Neural progenitor cell (in vitro differentiated cells): ENCODE results near the gene CYB561. TPM values are rescaled to one million over a fixed set of nuclear protein-coding genes. Genes with fewer than 3 reads are reported as not detected.
A peak's percentile ranks its signal among the peaks of the same experiment; 100 is the strongest.

Source experiments
- DNase-seq: peaks from one replicate; pipeline ENCODE4 v3.0.0-alpha.2; 2016; ENCODE audit warnings: low spot score
- H2AFZ ChIP-seq: fragments of 200-600 bp; sonication (generic); replicated peaks from 2 replicates; pipeline ENCODE4 v1.6.1; 2016; ENCODE audit warnings: antibody characterized with exemption
- H3F3A ChIP-seq: fragments of 200-600 bp; sonication (generic); 2 replicates; pipeline ENCODE4 v1.6.1; 2016; ENCODE audit warnings: antibody characterized with exemption, low read depth
- H3K27ac ChIP-seq: fragments of 200-600 bp; sonication (generic); 2 replicates; pipeline ENCODE4 v1.5.1; 2016; ENCODE audit warnings: mild to moderate bottlenecking
- H3K27me3 ChIP-seq: fragments of 200-600 bp; sonication (generic); 2 replicates; pipeline ENCODE4 v1.6.1; 2016; ENCODE audit warnings: mild to moderate bottlenecking, moderate library complexity
- H3K36me3 ChIP-seq: fragments of 200-600 bp; sonication (generic); 2 replicates; pipeline ENCODE4 v1.5.1; 2016
- H3K4me1 ChIP-seq: fragments of 200-600 bp; sonication (generic); 2 replicates; pipeline ENCODE4 v1.6.1; 2016; ENCODE audit warnings: mixed run types
- H3K4me2 ChIP-seq: fragments of 200-600 bp; sonication (generic); 2 replicates; pipeline ENCODE4 v1.6.1; 2016
- H3K4me3 ChIP-seq: fragments of 200-600 bp; sonication (generic); 2 replicates; pipeline ENCODE4 v1.5.1; 2016
- H3K79me2 ChIP-seq: fragments of 200-600 bp; sonication (generic); 2 replicates; pipeline ENCODE4 v1.6.1; 2016; ENCODE audit warnings: low read depth
- H3K9ac ChIP-seq: fragments of 200-600 bp; sonication (generic); 2 replicates; pipeline ENCODE4 v1.6.1; 2016
- H3K9me3 ChIP-seq: fragments of 200-600 bp; sonication (generic); 2 replicates; pipeline ENCODE4 v1.5.1; 2016; ENCODE audit warnings: low read depth
- H4K20me1 ChIP-seq: fragments of 200-600 bp; sonication (generic); 2 replicates; pipeline ENCODE4 v1.6.1; 2016; ENCODE audit warnings: low read depth
- H3K27ac Mint-ChIP-seq: 3 replicates; pipeline ENCODE4 v1.8.0; 2021; ENCODE audit warnings: mixed read lengths
- H3K27me3 Mint-ChIP-seq: 2 replicates; pipeline ENCODE4 v1.8.0; 2022; ENCODE audit warnings: low read depth, mild to moderate bottlenecking, inconsistent platforms, moderate library complexity, mixed read lengths; ENCODE audit not compliant: insufficient read depth
- H3K36me3 Mint-ChIP-seq: 3 replicates; pipeline ENCODE4 v1.8.0; 2021; ENCODE audit warnings: mixed read lengths
- H3K4me1 Mint-ChIP-seq: 3 replicates; pipeline ENCODE4 v1.8.0; 2021; ENCODE audit warnings: mixed read lengths
- H3K4me3 Mint-ChIP-seq: 3 replicates; pipeline ENCODE4 v1.8.0; 2021; ENCODE audit warnings: mild to moderate bottlenecking, moderate library complexity, mixed read lengths
- H3K9me3 Mint-ChIP-seq: 3 replicates; pipeline ENCODE4 v1.8.0; 2020; ENCODE audit warnings: mixed read lengths
- CTCF ChIP-seq: fragments of 200-600 bp; sonication (generic); IDR thresholded peaks from 2 replicates; pipeline ENCODE4 v1.5.1; 2017; ENCODE audit warnings: antibody characterized with exemption, mild to moderate bottlenecking
- EZH2 ChIP-seq: fragments of 200-600 bp; sonication (generic); IDR thresholded peaks from 2 replicates; pipeline ENCODE4 v1.6.1; 2017; ENCODE audit warnings: antibody characterized with exemption, mild to moderate bottlenecking, moderate library complexity
- EZH2phosphoT487 ChIP-seq: fragments of 200-600 bp; sonication (generic); IDR thresholded peaks from 2 replicates; pipeline ENCODE4 v1.6.1; 2017; ENCODE audit warnings: antibody characterized with exemption
- total RNA-seq: library from RNA; depleted of rRNA; stranded (reverse); fragments of >200 nt; gene quantifications from 2 replicates; pipeline ENCODE4 v1.2.3, GENCODE V29; 2015; ENCODE audit warnings: low replicate concordance

The CYB561 gene
- total RNA-seq, 1 donor from 2014 or later = 4.2 TPM

GRCh38 chr17:63435681-63436522 lies 10.2 kb downstream of the CYB561 start:
- Histone ChIP-seq H3K4me1 (peaks cover 3% of the 10 kb centered on the region), H3K27me3 (no peaks in the 10 kb centered on the region), H3K9me3 (no peaks in the 10 kb centered on the region), H3K4me2 (no peak overlapping the region), H3K79me2 (no peaks in the 10 kb centered on the region), H3K9ac (no peak overlapping the region), H3K36me3 (no peaks in the 10 kb centered on the region), H3K4me3 (no peak overlapping the region), H4K20me1 (no peaks in the 10 kb centered on the region), H3K27ac (no peak overlapping the region), H3F3A (no peaks in the 10 kb centered on the region), H2AFZ (no peak overlapping the region)
- TF ChIP-seq EZH2phosphoT487 (no peak), CTCF (no peak), EZH2 (no peak)
- H3K4me1 Mint-ChIP-seq = peaks cover 23% of the 10 kb centered on the region
- peaks cover 6% of the 10 kb centered on the region for H3K27me3 Mint-ChIP-seq
- H3K4me3 Mint-ChIP-seq = no peak overlapping the region
- no peak for DNase-seq
- peaks cover 6% of the 10 kb centered on the region for H3K36me3 Mint-ChIP-seq
- no peak overlapping the region for H3K27ac Mint-ChIP-seq
- no peaks in the 10 kb centered on the region for H3K9me3 Mint-ChIP-seq

- Mint-ChIP-seq H3K4me3 (no peak overlapping the region), H3K4me1 (peaks cover 15% of the 10 kb centered on the region), H3K36me3 (peaks cover 6% of the 10 kb centered on the region), H3K27me3 (peaks cover 3% of the 10 kb centered on the region), H3K9me3 (no peaks in the 10 kb centered on the region), H3K27ac (no peak overlapping the region)
- Histone ChIP-seq H2AFZ (no peak overlapping the region), H3K9me3 (no peaks in the 10 kb centered on the region), H3F3A (no peaks in the 10 kb centered on the region), H3K4me1 (no peaks in the 10 kb centered on the region), H3K27ac (no peak overlapping the region), H4K20me1 (no peaks in the 10 kb centered on the region), H3K4me2 (no peak overlapping the region), H3K4me3 (no peak overlapping the region), H3K79me2 (no peaks in the 10 kb centered on the region), H3K36me3 (no peaks in the 10 kb centered on the region), H3K9ac (no peak overlapping the region), H3K27me3 (no peaks in the 10 kb centered on the region)
- no peak for DNase-seq
- TF ChIP-seq CTCF (peak; percentile 19), EZH2phosphoT487 (no peak), EZH2 (no peak)
Measured at GRCh38 chr17:63434951-63435571, 11.0 kb downstream of the CYB561 start.

- no peak overlapping the region for H3K27ac ChIP-seq
- no peaks in the 10 kb centered on the region for H4K20me1 ChIP-seq
- no peaks in the 10 kb centered on the region for H3F3A ChIP-seq
- Mint-ChIP-seq H3K27me3 (peaks cover 2% of the 10 kb centered on the region), H3K9me3 (no peaks in the 10 kb centered on the region), H3K4me3 (no peak overlapping the region), H3K4me1 (peaks cover 9% of the 10 kb centered on the region), H3K36me3 (peaks cover 6% of the 10 kb centered on the region), H3K27ac (no peak overlapping the region)
- no peaks in the 10 kb centered on the region for H3K36me3 ChIP-seq
- H3K9me3 ChIP-seq = no peaks in the 10 kb centered on the region
- H3K79me2 ChIP-seq = no peaks in the 10 kb centered on the region
- no peak overlapping the region for H3K4me2 ChIP-seq
- no peak for TF ChIP-seq EZH2phosphoT487
- TF ChIP-seq CTCF = no peak
- TF ChIP-seq EZH2 = no peak
- H3K4me3 ChIP-seq = no peak overlapping the region
- no peaks in the 10 kb centered on the region for H3K4me1 ChIP-seq
- DNase-seq = no peak
- no peak overlapping the region for H2AFZ ChIP-seq
- no peaks in the 10 kb centered on the region for H3K27me3 ChIP-seq
- H3K9ac ChIP-seq = no peak overlapping the region
Measured at GRCh38 chr17:63433746-63434591, 12.1 kb downstream of the CYB561 start.
